Measurements from ENCODE around the gene ABITRAM. TPM values are rescaled to one million over a fixed set of nuclear protein-coding genes. Genes with fewer than 3 reads are reported as not detected.
A peak's percentile ranks its signal among the peaks of the same experiment; 100 is the strongest.

Gene ABITRAM
- polyA plus RNA-seq, 1 experiment: 24.5 TPM

DNA sequence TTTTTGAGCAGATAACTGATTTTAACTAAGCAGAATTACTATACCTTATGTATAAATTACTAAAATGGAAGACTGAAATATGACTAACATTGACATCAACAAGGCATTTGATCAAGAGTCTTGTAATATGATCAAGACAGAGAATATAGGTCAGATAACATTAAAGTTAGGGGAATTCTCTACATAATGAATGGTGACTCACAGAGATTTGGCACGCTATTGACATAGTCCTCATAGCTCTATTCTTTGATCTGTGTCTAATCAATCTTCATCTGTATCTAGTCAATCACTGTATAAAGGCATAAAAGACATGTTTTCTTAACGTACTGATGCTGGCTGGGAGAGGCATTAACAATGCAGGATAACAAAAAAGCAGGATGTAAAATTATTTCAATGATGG, 17.4 kb downstream of the ABITRAM start:
- no peaks in the 10 kb centered on the region for H3K27me3 ChIP-seq (ENCODE audit: control insufficient read depth, insufficient read depth, low read length)
- CTCF ChIA-PET: interaction anchor here (0.6 kb wide), 2 partner anchors 62 to 129 kb away, joined by 3 to 5 read pairs; no protein-coding TSS in a partner anchor
- POLR2A ChIA-PET: no interaction called here
- no peak for DNase-seq (ENCODE audit: low read depth, low spot score)
- TF ChIP-seq, protein P1, sequence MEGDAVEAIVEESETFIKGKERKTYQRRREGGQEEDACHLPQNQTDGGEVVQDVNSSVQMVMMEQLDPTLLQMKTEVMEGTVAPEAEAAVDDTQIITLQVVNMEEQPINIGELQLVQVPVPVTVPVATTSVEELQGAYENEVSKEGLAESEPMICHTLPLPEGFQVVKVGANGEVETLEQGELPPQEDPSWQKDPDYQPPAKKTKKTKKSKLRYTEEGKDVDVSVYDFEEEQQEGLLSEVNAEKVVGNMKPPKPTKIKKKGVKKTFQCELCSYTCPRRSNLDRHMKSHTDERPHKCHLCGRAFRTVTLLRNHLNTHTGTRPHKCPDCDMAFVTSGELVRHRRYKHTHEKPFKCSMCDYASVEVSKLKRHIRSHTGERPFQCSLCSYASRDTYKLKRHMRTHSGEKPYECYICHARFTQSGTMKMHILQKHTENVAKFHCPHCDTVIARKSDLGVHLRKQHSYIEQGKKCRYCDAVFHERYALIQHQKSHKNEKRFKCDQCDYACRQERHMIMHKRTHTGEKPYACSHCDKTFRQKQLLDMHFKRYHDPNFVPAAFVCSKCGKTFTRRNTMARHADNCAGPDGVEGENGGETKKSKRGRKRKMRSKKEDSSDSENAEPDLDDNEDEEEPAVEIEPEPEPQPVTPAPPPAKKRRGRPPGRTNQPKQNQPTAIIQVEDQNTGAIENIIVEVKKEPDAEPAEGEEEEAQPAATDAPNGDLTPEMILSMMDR (IDR thresholded peaks at IDR 0.05; ENCODE audit: low read depth, low read length): no peak
- no peak overlapping the region for H3K4me3 ChIP-seq (ENCODE audit: low read depth, low read length)
- H3K9me3 ChIP-seq (ENCODE audit: control insufficient read depth, insufficient read depth, low read length): no peaks in the 10 kb centered on the region
- no peak overlapping the region for H3K27ac ChIP-seq (ENCODE audit: low read depth, low read length)

DNA sequence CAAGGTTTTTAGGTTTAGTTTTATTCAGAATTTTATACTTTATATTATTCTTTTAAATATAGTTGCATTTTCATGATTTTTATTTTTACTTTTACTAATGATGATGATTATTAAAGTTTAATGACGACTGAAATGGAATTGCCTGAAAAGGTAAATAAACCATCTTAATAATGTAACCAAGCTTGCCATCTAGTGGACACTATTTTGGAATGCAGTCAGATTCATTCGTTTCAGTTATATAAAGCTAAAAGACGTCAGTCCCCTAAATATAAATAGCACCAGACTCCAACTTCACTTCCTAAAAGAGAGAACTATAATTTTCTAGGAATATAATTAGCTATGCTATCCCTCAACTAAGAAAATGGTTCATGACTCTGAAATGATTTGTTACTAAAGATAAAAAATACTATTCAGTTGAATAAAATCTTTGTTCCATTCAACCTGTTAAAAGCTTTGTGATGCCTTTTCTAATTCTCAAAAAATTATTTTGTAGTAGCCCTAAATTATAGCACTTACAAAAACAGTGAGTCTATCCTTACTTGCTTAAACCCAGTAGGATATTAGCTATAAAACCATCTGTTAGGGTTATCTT, 19.9 kb downstream of the ABITRAM start:
- H3K4me3 ChIP-seq (ENCODE audit: low read depth, low read length): no peak overlapping the region
- no peaks in the 10 kb centered on the region for H3K9me3 ChIP-seq (ENCODE audit: control insufficient read depth, insufficient read depth, low read length)
- H3K27me3 ChIP-seq (ENCODE audit: control insufficient read depth, insufficient read depth, low read length): no peaks in the 10 kb centered on the region
- TF ChIP-seq, protein P1 (IDR thresholded peaks at IDR 0.05; ENCODE audit: low read depth, low read length): peak; percentile 73
- ChIA-PET POLR2A (interaction anchor here (0.8 kb wide), 1 partner anchor 166 kb away, joined by 3 read pairs; no protein-coding TSS in a partner anchor), CTCF (interaction anchor here (0.6 to 2.7 kb wide), 33 partner anchors 10 to 566 kb away, joined by 3 to 39 read pairs (median 3); partner anchors contain the start of genes ABITRAM and ELP1)
- no peak for DNase-seq (ENCODE audit: low read depth, low spot score)
- H3K27ac ChIP-seq (ENCODE audit: low read depth, low read length): no peak overlapping the region

DNA sequence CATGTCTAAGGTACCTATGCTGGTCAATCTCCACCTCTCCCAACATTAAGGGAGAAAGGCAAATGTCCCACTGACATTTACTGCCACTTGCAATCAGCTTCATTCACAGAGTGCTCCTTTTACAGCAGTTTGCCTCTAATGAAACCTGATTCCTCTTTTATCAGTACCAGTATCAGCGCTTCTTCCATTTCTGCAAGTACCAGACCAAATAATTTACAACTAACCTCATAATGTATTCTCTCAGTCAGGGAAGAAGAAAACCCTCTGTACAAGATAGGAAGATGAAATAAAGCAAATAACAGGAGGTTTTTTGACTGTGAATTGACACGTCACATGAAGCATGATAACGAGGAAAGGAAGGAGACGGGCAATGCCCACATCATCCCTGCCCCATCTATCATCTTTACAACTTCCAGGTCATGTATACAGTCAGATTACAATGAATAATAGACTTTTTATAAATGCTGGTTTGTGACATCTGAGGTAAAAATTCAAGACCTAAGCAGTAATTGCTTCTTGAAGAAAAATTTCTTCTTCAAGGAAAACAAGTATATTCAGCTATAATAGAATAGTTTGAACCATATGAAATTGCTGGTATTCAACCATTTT, 21.9 kb downstream of the ABITRAM start:
- TF ChIP-seq, protein P1 (IDR thresholded peaks at IDR 0.05; ENCODE audit: low read depth, low read length): no peak
- DNase-seq (ENCODE audit: low read depth, low spot score): no peak
- Histone ChIP-seq H3K27ac (ENCODE audit: low read depth, low read length) (no peak overlapping the region), H3K9me3 (ENCODE audit: control insufficient read depth, insufficient read depth, low read length) (no peaks in the 10 kb centered on the region), H3K27me3 (ENCODE audit: control insufficient read depth, insufficient read depth, low read length) (no peaks in the 10 kb centered on the region), H3K4me3 (ENCODE audit: low read depth, low read length) (no peak overlapping the region)
- ChIA-PET POLR2A (no interaction called here), CTCF (no interaction called here)

DNA sequence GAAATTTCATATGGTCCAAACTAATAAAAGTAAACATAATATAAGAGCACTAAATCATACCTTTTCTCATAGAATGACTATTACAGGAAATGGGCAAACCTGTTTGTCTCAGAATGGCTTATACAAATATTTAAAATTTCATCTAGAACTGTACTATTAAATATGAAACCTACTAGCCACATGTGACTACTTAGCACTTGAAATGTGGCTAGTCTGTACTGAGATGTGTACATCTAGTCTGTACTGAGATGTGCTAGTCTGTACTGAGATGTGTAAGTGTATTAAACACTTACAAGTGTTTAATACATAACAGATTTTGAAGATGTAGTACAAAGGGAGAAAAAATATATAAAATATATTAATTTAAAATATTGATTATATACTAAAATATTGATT, 22.4 kb downstream of the ABITRAM start:
- POLR2A ChIA-PET: no interaction called here
- TF ChIP-seq, protein P1 (IDR thresholded peaks at IDR 0.05; ENCODE audit: low read depth, low read length): no peak
- Histone ChIP-seq H3K4me3 (ENCODE audit: low read depth, low read length) (no peak overlapping the region), H3K9me3 (ENCODE audit: control insufficient read depth, insufficient read depth, low read length) (no peaks in the 10 kb centered on the region), H3K27ac (ENCODE audit: low read depth, low read length) (no peak overlapping the region), H3K27me3 (ENCODE audit: control insufficient read depth, insufficient read depth, low read length) (no peaks in the 10 kb centered on the region)
- CTCF ChIA-PET: no interaction called here
- no peak for DNase-seq (ENCODE audit: low read depth, low spot score)

DNA sequence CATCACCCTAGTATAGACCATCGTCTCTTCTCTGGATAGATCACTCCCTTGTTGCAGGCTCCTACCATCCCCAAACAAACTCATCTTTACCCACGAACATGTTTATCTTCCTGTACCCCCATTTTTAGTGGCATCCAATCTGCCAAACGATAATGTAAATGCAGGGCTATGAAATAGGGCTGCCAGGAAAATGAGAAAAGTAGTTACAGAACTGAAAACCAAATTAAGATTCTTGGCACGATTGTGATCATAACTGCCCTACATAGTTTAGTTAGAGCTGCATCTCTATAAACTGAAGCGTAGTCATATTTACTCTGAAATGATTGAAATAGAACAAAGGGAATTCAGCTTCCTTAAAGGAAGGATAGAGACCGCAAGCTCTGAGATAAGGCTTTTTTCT, 26.1 kb downstream of the ABITRAM start:
- H3K4me3 ChIP-seq (ENCODE audit: low read depth, low read length): no peak overlapping the region
- no peak overlapping the region for H3K27ac ChIP-seq (ENCODE audit: low read depth, low read length)
- no peaks in the 10 kb centered on the region for H3K27me3 ChIP-seq (ENCODE audit: control insufficient read depth, insufficient read depth, low read length)
- ChIA-PET CTCF (no interaction called here), POLR2A (no interaction called here)
- no peak for DNase-seq (ENCODE audit: low read depth, low spot score)
- TF ChIP-seq, protein P1 (IDR thresholded peaks at IDR 0.05; ENCODE audit: low read depth, low read length): no peak
- H3K9me3 ChIP-seq (ENCODE audit: control insufficient read depth, insufficient read depth, low read length): no peaks in the 10 kb centered on the region
